ENCODE results near the gene PPP1R14B.

Gene PPP1R14B

GRCh38 chr11:64291262-64291751, 44.6 kb upstream of the PPP1R14B start, which contains the start of gene KCNK4:
Gene KCNK4 (plus strand): TSS chr11:64291302. CDS start chr11:64293019, 1,717 bp downstream.
- in situ Hi-C loops (cut with HindIII; ENCODE audit: low sequenced_read_pairs) = no loop called here
- no peak for DNase-seq (ENCODE audit: low read depth, low spot score)
- H3K4me3 ChIP-seq (ENCODE audit: low read depth, low read length) = no peak within 1 kb of the TSS
- no peak for TF ChIP-seq CTCF (IDR thresholded peaks at IDR 0.05; ENCODE audit: low read depth, low read length)

DNA sequence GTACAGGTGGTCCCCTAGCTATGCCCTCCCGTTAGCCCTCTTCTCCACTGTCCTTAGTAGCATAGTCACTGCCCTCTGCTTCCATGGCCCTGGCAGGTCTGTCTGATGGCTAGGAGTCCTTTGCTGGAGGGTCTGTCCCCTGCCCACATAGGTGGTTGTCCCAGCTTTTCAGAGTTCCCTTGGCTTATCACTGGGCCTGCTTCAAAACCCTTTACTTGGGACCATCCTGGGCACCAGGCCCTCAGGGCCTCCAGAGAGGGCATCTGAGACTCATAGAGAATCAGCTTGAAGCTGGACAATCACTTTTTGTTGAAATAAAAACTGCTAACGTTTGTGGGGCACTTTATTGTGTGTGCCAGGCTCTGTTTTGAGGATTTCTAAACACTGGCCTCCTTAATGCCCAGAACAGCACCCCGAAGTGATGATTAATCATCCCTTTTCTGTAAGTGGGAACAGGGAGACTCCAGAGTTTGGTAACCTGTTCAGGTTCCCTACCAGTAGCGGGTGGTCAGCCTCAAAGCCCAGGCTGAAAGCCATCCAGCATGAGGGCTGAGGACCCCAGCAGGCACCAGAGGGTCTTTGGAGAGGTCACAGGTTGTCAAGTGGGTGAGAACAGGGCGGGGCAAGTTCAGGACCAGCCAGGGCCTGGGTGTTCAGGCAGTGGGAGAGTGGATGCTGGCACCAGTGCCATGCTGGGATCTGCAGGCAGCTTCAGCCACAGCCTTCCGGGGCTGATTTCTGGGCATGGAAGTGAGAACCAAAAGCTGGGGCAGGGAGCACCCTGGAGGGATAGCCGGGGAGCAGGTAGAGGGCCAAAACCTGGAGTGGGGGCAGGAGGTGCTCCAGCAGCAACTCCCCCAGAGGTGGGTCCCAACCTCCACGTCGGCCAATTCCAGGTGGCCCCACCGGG, 43.9 kb upstream of the PPP1R14B start:
- no peak for TF ChIP-seq CTCF (IDR thresholded peaks at IDR 0.05; ENCODE audit: low read depth, low read length)
- no peak overlapping the region for H3K4me3 ChIP-seq (ENCODE audit: low read depth, low read length)
- in situ Hi-C loops (cut with HindIII; ENCODE audit: low sequenced_read_pairs) = no loop called here
- DNase-seq (ENCODE audit: low read depth, low spot score) = no peak

- in situ Hi-C loops (cut with HindIII; ENCODE audit: low sequenced_read_pairs) = no loop called here
- TF ChIP-seq CTCF (IDR thresholded peaks at IDR 0.05; ENCODE audit: low read depth, low read length) = no peak
- no peak overlapping the region for H3K4me3 ChIP-seq (ENCODE audit: low read depth, low read length)
- no peak for DNase-seq (ENCODE audit: low read depth, low spot score)
Observed at GRCh38 chr11:64289002-64289564, 42.3 kb upstream of the PPP1R14B start.

DNA sequence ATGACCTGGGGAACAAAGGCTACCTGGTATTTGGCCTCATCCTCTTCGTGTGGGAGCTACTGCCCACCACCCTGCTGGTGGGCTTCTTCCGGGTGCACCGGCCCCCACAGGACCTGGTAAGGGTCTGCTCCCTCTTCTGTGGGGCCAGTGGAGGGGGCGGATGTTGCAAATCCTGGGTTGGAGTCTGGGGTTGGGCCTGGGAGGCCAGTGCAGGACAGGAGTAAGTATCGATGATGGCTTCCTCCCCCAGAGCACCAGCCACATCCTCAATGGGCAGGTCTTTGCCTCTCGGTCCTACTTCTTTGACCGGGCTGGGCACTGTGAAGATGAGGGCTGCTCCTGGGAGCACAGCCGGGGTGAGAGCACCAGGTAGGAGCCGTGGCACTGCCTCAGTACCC, 41.6 kb upstream of the PPP1R14B start:
- in situ Hi-C loops (cut with HindIII; ENCODE audit: low sequenced_read_pairs) = no loop called here
- no peak for TF ChIP-seq CTCF (IDR thresholded peaks at IDR 0.05; ENCODE audit: low read depth, low read length)
- DNase-seq (ENCODE audit: low read depth, low spot score) = no peak
- H3K4me3 ChIP-seq (ENCODE audit: low read depth, low read length) = no peak overlapping the region

- in situ Hi-C loops (cut with HindIII; ENCODE audit: low sequenced_read_pairs) = no loop called here
- no peak for TF ChIP-seq CTCF (IDR thresholded peaks at IDR 0.05; ENCODE audit: low read depth, low read length)
- no peak for DNase-seq (ENCODE audit: low read depth, low spot score)
- no peak overlapping the region for H3K4me3 ChIP-seq (ENCODE audit: low read depth, low read length)
Observed at GRCh38 chr11:64287676-64288352, 41.1 kb upstream of the PPP1R14B start.

- in situ Hi-C loops (cut with HindIII; ENCODE audit: low sequenced_read_pairs) = no loop called here
- no peak for DNase-seq (ENCODE audit: low read depth, low spot score)
- H3K4me3 ChIP-seq (ENCODE audit: low read depth, low read length) = no peak overlapping the region
- no peak for TF ChIP-seq CTCF (IDR thresholded peaks at IDR 0.05; ENCODE audit: low read depth, low read length)
Observed at GRCh38 chr11:64286801-64287159, 40.0 kb upstream of the PPP1R14B start.
